PC-3 (cell line): ENCODE results near the gene ABCG1.

ENCODE experiments used
- EZH2 ChIP-seq: fragments of 300-600 bp; sonication (generic); IDR thresholded peaks from one replicate; pipeline ENCODE4 v1.6.1; 2017; ENCODE audit warnings: antibody characterized with exemption, mild to moderate bottlenecking, low read length; ENCODE audit not compliant: unreplicated experiment
- TF ChIP-seq, protein P1 (sequence below): fragments of 300-600 bp; sonication (generic); conservative IDR thresholded peaks from 2 replicates; pipeline ENCODE4 v1.5.1; 2017; ENCODE audit warnings: antibody characterized with exemption, low read depth, mild to moderate bottlenecking, low read length

DNA sequence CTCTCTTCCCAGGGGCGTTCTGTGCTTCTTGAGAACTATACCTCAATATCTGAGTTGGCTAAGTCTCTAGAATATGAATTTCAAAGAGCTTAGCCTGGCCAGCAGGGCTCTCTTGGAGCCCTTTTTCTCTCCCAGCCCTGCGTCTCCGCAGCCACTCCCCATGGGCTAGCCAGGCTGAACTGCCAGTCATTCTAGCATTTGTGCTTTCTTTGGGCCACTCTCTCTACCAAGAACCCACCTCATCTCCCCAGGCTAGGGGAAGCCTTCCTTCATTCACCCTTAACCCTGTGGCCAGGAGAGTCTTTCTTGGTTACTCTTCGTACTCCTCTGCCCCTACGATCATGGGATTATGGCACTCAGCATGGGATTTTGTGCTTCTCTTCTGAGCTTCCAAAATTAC lies 18.2 kb downstream of the ABCG1 start:
- TF ChIP-seq, protein P1, sequence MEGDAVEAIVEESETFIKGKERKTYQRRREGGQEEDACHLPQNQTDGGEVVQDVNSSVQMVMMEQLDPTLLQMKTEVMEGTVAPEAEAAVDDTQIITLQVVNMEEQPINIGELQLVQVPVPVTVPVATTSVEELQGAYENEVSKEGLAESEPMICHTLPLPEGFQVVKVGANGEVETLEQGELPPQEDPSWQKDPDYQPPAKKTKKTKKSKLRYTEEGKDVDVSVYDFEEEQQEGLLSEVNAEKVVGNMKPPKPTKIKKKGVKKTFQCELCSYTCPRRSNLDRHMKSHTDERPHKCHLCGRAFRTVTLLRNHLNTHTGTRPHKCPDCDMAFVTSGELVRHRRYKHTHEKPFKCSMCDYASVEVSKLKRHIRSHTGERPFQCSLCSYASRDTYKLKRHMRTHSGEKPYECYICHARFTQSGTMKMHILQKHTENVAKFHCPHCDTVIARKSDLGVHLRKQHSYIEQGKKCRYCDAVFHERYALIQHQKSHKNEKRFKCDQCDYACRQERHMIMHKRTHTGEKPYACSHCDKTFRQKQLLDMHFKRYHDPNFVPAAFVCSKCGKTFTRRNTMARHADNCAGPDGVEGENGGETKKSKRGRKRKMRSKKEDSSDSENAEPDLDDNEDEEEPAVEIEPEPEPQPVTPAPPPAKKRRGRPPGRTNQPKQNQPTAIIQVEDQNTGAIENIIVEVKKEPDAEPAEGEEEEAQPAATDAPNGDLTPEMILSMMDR: no peak
- no peak for TF ChIP-seq EZH2
